GM19238 (cell line): ENCODE results near the gene PNMA6E.
"Not testable (repeated sequence)": the region's sequence is repeated elsewhere in the genome, so short reads cannot be mapped to it uniquely, and the experiment has no call there.

Source experiments
- DNase-seq: peaks from one replicate; pipeline ENCODE4 v3.0.0; 2011; ENCODE audit warnings: low spot score; ENCODE audit not compliant: insufficient read length

Gene PNMA6E

GRCh38 chrX:153386097-153386496 is 15.1 kb downstream of the PNMA6E start:
- no peak for DNase-seq

- not testable (repeated sequence) for DNase-seq
These were observed 16.2 kb downstream of the PNMA6E start for GRCh38 chrX:153384973-153385372.

- no peak for DNase-seq
These were observed 16.8 kb downstream of the PNMA6E start for GRCh38 chrX:153384390-153384789.

- DNase-seq = no peak
These were observed 18.3 kb downstream of the PNMA6E start for GRCh38 chrX:153382563-153383482.

GRCh38 chrX:153381684-153382532 is 19.2 kb downstream of the PNMA6E start:
- DNase-seq = no peak

- no peak for DNase-seq
These were observed 20.5 kb downstream of the PNMA6E start for GRCh38 chrX:153380691-153381090.

GRCh38 chrX:153379971-153380581 is 21.1 kb downstream of the PNMA6E start:
- no peak for DNase-seq

GRCh38 chrX:153379508-153379907 is 21.6 kb downstream of the PNMA6E start:
- DNase-seq = no peak

GRCh38 chrX:153378607-153379006 is 22.5 kb downstream of the PNMA6E start:
- DNase-seq = no peak

- no peak for DNase-seq
These were observed 23.4 kb downstream of the PNMA6E start for GRCh38 chrX:153377727-153378126.

GRCh38 chrX:153375571-153375970 is 25.6 kb downstream of the PNMA6E start:
- no peak for DNase-seq

- DNase-seq = no peak
These were observed 26.7 kb downstream of the PNMA6E start for GRCh38 chrX:153374426-153374825.

- no peak for DNase-seq
These were observed 28.2 kb downstream of the PNMA6E start for GRCh38 chrX:153372949-153373348.

- DNase-seq = no peak
These were observed 29.9 kb downstream of the PNMA6E start for GRCh38 chrX:153371256-153371655.

- no peak for DNase-seq
These were observed 30.7 kb downstream of the PNMA6E start for GRCh38 chrX:153370293-153371055.

- DNase-seq = no peak
These were observed 34.1 kb downstream of the PNMA6E start for GRCh38 chrX:153366878-153367538.

- no peak for DNase-seq
These were observed 35.0 kb downstream of the PNMA6E start for GRCh38 chrX:153366119-153366518.

GRCh38 chrX:153365670-153366069 is 35.5 kb downstream of the PNMA6E start:
- no peak for DNase-seq

GRCh38 chrX:153361781-153362397 is 39.3 kb downstream of the PNMA6E start:
- no peak for DNase-seq

GRCh38 chrX:153357877-153358276 is 43.3 kb downstream of the PNMA6E start:
- no peak for DNase-seq
